HG02870 (cell line): Measurements from ENCODE around the gene HEXB.

ENCODE experiments used
- ATAC-seq: cut with Tn5 transposase; IDR thresholded peaks from one replicate; pipeline ENCODE4 v1.9.1; 2021; ENCODE audit warnings: mild to moderate bottlenecking, moderate library complexity; ENCODE audit not compliant: unreplicated experiment

Gene HEXB

DNA sequence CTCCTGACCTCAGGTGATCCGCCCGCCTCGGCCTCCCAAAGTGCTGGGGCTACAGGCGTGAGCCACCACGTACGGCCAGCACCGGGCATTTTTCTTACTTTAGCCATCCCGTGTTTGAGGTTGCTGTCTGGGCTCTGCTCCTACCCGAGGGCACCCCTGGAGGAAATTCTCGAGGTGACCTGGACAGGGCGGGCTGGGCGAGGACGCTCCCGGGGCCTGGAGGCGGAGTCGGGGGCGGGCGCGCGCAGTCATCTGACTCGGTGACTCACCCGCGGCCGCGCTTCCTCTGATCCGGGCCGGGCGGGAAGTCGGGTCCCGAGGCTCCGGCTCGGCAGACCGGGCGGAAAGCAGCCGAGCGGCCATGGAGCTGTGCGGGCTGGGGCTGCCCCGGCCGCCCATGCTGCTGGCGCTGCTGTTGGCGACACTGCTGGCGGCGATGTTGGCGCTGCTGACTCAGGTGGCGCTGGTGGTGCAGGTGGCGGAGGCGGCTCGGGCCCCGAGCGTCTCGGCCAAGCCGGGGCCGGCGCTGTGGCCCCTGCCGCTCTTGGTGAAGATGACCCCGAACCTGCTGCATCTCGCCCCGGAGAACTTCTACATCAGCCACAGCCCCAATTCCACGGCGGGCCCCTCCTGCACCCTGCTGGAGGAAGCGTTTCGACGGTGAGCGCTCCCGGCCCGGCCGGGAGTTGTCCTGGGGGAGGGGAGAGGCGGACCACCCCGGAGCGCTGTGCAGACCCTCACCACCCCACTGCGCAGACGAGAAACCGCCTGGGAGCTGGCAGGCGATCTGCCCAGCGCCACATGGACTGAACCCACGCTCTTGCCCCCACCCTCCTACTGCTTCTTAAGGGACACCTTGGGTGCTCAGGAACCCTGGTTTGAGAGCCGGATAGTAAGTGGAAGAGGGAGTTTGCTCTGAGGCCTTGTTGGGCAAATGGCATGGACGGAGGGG, at the start of gene HEXB:
TSS of gene HEXB (plus strand) at position 334 of the 952 bp plus-strand sequence. CDS start at position 362, 28 bp downstream.
- peak; percentile 71 for ATAC-seq

DNA sequence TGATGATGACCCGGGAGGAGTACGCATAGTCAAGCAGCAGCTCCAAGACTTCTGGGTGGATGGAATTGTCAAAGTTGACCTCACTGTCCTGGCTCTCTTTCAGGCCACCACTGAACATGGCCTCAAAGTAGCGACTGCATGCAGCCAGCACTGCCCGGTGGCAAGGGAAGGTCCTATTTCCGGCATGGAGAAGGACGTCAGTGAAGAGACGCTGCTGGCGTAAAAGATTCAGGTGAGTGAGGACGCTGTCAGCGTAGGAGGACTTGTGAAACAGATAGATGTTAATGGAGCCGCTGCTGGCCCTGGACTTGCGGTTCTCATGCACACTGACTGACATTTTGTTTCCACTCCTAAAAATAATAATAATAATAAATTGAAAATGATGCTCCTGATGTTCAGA, 48.9 kb upstream of the HEXB start:
- no peak for ATAC-seq

DNA sequence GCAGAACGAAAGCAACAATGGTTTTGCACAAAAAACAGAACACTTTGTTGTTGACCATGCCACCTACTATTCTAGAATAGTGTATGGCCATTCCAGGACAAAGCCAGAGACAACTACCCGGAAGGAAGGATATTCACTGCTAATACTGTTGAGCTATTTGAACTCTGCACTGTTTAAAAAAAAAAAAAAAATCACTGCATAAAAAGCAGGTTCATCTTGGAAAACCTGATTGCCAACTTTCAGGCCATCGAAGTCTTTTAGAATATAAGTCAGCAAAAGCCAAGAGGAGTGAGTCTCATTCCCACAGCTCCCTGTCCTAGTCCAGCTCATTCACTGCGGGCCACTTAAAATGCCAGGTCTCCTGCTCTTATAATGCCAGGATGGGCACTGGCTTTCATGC, 48.5 kb upstream of the HEXB start:
- no peak for ATAC-seq

DNA sequence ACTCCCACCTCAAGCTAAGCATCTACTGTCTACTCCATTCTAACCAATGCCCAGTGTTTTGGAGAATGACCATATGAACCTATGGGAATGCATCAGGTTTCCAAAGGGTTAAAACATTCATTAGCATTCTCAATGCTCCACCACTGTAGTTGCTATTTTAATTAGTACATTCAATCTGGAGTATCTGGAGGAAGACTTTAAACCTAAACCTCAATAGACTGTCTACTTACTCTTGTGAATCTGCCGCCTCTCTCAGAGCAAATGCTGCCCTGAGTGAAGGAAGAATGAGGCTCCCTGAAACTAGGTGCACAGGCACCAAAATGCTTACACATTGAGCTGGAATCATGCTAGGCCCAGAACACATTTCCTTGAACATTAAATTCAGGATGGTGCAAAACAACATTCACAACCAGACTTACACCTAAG, 46.5 kb upstream of the HEXB start:
- ATAC-seq, result no peak

DNA sequence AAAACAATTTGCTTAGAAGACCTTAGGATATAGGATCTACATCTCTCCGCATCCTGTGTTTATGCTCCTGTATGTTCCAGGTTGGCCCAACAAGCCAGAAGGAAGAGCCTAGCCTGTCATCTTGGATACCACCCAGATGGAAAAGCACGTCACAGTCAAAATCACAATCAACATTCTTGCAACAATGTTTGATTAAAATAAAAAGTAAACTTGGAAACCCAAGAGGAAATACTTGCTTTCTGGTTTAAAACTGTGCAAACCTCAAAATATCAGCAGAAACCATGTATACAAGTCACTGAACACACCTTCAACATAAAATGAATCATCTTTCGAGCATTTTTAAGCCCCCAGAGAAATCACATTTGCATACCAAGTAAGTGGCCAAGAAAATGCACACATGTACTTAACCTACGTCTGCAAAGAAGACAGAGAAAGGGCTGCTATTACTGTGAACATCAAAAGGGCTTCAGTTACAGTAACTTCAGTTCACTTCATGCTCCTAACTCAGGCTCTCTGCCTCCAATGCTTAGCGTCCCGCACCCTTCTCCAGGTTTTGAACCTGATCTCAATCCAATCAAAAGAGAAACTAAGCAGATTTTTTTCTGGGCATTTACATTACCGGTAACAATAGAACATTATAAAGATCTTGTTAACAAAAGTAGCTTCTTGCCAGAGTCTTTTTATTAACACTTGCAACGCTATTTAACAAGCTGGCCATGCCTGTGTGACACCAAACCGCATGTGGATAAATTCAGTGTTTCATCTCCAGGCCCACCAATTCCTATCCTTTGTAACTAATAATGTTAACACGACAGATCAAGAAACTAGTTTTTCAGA, 45.8 kb upstream of the HEXB start:
- ATAC-seq, result peak; percentile 49

DNA sequence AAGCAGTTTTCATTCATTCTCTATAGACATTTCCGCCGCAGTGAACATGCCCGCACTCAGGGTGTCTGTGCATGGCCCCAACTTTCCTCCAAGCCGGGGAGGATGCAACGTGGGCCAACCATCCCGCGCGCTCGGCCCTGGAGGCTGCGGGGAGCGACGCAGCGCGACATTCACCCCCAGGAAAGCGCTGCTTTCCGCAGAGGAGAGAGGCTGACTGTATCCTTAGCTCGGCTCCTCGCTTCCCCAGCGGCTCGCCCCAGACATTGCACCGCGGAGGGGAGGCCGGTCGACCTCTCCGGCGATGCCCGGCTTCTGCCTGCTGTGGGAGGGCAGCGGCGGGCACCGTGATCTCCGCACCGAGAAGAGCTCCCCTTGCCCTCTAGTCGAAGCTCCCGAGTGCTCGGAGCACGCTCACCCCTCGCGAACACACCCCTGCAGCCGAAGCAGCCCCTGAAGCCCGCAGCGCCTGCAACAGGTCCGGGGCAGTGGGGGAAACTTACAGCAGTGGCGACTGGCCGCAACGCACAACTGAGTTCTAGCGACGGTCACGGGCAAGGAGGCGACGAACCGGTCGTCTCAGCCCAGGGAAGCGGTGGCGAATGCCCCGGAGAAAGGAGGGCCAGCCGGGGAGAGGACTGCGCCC, 45.1 kb upstream of the HEXB start:
- no peak for ATAC-seq

DNA sequence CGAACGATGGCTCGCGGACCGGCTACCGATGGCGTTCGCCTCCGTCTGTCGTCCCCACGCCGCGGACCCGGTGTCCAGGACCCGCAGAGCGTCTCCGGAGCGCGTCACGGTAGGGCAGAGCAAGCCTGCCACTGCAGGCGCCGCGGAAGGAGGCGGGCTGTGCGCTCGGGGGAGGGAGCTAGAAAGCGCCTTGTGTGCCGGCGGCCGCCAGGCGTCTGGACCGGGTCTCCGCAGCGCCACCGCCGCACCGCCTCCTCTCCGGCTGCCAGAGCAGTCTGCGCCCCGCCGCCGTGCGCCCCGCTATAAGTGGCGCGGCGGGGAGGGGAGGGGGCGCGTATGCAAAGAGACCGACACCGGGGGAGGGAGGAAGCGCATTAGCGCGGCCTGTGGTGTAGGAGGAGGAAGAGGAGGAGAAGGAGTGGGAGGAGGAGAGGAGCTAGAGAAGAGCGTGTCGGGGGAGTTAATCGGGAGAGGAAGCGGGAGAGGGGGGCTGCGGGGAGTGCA, 44.5 kb upstream of the HEXB start, which contains the start of gene ENC1:
TSS of gene ENC1 (minus strand) at position 279 of the 504 bp plus-strand sequence. CDS start 4,243 bp downstream, outside the sequence.
- peak; percentile 63 for ATAC-seq

DNA sequence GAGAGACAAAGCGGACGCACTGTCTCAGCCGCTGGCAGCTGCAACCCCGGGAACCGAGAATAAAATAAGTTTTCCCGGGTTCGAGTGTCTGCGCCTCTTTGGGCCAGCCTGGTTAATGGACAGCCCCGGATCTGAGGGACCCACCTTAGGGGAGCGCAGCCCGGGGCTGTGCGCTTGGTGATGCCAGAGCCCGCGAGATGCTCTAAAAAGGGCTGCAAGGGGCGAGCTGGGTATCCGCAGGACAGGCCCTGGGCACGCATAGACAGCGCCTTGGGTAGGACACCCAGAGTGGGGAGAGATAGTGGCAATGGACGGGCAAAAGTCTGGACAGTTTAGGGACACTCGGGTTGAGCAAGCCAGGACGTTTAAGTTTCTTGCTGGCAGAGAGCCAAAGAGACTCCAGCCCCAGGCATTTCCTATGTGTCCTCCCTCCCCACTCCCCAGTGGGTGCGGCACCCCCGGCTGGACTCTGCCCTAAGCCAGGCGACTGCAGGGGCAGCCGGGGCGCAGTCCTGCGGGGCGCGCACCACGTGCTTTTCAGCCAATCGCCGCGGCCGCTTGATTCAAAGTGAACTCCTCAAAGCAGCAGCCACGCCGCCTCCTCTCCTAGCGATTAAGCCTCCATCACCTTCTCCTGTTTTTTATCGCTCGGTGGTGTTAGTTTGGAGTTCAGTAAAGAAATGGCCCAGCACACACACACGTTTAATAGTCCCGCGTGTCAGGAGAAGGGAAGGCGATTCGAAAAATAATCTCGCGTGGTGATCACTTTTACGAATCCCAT, 43.9 kb upstream of the HEXB start:
- no peak for ATAC-seq

DNA sequence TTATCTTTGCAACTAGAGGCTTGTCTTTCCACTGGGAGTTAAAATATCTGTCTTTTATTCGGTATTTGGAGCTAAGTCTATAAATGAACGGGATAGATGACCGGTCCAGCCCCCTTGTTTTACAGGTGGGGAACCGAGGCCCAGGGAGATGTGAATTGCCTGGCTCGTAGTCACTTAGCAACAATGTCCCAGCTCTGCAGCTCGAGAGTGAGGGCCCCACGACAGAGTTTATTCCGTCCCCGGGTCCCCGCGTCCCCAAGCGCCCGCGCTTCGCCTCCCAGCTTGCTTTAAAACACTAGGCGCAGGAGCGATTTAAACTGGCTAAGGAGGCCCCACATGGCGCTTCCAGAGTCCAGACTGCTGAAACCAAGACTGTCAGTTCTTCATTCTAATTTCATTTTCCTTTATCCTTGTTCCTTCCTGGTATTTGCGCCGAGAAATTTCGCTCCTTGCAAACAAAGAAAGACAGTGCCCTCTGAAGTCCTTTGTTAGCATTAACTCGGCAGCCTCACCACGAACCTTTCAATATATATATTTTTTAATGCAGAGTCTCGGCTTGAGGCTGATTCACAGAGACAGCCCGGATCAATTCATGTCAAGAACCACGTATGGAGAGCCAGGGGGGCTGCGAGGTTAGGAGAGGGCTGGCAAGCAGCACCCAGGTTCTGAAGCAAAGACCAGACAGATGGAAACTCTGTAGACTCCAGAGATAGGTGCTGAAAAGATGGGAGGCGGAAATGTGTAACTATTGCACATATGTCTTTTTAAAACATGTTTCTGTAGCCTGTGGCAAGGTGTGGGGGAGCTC, 43.1 kb upstream of the HEXB start:
- no peak for ATAC-seq

DNA sequence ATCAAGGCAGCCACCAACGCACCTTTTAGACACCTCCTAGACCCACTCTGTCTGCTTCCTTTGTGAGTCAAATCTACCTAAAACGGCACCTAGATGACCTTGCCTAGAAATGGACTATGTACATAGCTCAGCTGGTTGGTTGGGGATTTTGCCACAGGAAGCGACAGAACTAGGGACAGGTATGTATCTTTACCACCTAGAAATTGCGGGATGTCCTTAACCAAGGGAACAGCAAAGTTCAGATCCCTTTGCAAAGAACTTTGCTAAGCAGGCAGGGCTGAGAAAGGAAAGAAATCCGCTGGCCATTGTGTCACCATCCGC, 42.5 kb upstream of the HEXB start:
- no peak for ATAC-seq

DNA sequence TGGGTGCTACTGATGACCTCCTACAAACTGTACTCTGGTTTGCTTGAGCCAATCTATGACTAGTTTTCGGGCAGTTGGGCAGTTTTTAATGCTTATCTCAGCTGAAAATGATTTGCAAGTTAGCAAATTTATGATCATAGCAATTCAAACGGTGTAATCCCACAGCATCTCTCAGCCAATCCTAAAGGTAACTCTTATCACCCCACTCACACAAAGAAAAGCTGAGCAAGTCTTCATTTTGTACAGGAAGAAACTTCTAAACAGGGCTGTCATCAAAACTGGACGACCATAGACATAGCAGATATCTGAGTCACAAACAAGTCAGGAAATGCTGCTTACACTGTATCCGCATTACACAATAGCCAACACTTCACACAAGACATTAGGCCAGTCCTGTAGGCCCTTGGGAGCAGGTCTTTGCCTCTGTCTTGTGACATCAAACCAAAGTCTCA, 41.9 kb upstream of the HEXB start:
- no peak for ATAC-seq

DNA sequence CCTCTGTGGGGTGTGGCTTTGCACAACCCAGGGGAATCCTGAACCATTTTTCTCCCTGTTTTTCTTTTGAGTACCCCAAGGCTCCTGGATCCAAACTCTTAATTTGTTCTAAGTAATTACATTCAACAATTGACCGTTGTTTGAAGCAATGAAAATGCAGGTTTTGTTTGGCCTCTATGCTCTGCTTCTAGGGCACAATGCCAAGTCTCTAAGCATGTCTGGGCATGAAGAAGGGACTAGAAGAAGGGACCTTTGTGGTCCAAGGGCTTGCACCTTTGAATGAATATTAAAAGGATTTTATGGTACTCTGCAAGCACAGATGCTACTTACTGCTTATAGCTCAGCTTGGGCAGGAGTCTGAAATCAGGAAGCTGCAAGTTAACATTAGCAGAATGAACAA, 37.9 kb upstream of the HEXB start:
- no peak for ATAC-seq

DNA sequence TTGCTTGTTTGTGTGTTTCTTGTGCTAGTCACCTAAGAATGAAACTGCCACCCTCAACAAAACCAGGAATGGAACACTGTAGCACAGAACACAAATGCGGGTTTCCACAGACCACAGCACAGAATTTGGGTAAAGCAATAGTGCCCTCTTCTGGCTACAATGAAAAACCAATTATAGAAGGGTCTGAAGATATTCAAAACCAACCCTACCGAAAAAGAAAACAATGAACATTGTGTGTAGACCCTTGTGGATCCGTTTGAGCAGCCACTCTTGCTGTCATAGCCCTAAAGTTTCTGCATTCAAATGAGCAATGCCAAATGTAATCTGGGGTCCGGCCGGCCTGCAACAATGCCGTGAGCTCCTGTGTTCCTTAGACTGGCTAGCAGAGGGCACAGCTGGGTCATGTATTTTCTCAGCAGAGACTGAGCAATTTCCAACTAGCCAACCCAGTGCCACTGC, 36.2 kb upstream of the HEXB start:
- ATAC-seq, result no peak

DNA sequence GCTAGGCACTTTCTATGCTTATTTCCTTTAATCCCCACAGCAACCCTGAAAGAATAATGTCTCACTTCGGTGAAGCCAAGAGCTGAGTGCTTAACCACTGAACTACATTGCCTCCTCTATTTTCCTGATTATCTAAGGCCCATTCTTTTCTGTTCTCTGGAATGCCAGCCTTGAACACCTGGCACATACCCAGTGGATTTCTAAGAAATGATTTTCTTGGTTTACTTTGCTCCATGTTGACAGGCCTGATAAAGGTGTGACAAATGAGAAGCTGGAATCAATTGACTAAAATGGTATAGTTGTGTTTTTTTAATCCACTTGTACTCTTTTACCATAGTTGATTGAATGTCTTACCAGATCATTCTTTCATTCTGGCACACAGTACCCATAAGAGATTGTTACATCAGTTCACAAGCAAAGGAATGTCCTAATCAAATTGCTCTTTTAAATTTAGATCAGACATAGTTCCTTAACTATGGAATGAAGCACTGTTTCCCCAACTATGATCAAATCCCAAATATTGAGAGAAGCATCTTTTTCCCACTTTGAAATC, 35.5 kb upstream of the HEXB start:
- no peak for ATAC-seq

DNA sequence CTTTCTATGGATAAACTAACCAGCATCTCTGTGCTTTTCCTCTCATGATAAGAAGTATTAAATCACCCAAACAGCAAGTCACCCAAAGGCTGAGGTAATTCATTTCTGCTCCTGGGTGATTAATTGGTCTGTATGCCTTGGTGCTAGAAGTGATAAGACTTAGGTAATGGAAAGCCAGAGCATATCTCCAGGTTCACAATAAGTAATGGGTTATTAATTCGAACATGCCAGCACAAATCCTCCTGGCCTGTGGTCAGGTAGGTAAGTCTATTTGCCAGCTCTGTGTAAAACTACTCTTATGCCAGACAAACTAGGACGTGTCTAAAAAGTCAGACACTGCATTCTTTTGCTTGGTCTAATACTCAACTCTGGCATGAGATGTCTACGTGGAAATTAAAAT, 33.3 kb upstream of the HEXB start:
- no peak for ATAC-seq

DNA sequence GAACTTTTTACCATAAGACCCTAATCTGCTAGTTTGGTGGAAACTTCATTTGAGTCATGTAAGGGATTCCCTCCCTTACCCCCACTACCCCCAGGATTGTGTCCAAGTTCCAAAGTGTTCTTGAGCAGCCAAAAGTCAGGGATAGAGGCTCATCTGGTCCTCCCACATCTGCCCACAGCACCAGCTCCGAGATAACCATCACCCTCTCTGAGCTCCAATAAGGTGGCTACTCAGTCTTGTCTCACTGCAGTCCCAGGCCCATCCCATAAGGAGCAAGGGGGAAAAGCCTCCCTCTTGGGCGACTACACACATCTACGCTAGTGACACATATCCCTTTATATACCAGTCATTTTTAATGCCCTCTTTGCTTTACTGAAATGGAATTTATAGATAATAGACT, 32.5 kb upstream of the HEXB start:
- no peak for ATAC-seq

DNA sequence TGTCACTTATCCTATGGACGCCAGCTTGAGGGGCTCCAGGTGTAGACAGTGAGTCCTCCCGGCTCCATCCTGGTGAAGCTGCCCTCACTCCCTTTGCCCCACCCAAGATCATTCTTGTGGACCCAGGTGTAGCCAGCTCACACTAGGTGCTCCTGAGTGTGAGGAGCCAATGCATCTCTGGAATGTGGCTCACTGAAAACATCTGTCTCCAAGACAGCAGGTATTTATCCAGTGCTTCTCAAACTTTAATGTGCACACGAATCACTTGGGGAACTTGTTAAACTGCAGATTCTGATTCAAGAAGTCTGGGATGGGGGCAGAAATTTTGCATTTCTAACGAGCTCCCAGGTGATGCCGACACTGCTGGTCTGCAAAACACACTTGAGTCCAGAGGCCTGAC, 31.0 kb upstream of the HEXB start:
- no peak for ATAC-seq

DNA sequence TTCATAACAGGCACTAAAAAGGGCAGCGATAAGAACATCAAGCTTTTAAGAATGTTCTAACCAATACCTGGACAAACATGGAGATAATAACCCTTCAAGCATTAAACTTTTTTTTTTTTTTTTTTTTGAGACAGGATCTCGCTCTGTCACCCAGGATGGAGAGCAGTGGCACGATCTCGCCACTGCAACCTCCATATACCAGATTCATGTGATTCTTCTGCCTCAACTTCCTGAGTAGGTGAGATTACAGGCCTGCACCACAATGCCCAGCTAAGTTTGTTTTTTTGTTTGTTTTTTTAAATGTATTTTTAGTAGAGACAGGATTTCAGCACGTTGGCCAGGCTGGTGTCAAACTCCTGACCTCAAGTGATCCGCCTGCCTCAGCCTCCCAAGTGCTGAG, 29.8 kb upstream of the HEXB start:
- no peak for ATAC-seq

DNA sequence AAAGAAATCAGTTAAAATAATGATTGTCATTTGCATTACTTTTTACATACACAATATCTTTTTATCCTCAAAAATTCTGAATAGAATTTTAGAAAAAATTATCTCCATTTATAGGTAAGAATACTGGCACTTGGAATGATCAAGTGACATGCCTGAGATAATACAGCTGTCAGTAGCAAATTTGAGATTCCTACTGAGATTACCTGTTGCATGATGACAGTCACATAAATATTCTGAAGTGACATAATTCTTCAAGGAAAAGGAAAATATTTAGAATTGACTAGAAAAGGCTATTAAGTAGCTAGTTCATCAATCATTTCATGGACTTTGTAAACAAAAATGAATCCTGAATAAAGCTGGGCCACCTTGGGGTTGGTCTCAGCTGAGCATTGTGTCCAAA, 29.3 kb upstream of the HEXB start:
- ATAC-seq, result no peak
